ENCODE data around the gene ATE1.
"Not testable (repeated sequence)": the region's sequence is repeated elsewhere in the genome, so short reads cannot be mapped to it uniquely, and the experiment has no call there.

Gene ATE1

GRCh38 chr10:121947343-121948330 is 19.8 kb upstream of the ATE1 start:
- no peak for TF ChIP-seq CTCF (conservative IDR thresholded peaks at IDR 0.05; ENCODE audit: low read depth, low read length)
- H3K4me3 ChIP-seq (ENCODE audit: low read length) = no peak overlapping the region
- no peak for DNase-seq (ENCODE audit: low read depth)

- no peak for TF ChIP-seq CTCF (conservative IDR thresholded peaks at IDR 0.05; ENCODE audit: low read depth, low read length)
- no peak overlapping the region for H3K4me3 ChIP-seq (ENCODE audit: low read length)
- DNase-seq (ENCODE audit: low read depth) = no peak
These were observed 15.1 kb upstream of the ATE1 start for GRCh38 chr10:121942749-121943416.

- DNase-seq (ENCODE audit: low read depth) = no peak
- H3K4me3 ChIP-seq (ENCODE audit: low read length) = no peak overlapping the region
- no peak for TF ChIP-seq CTCF (conservative IDR thresholded peaks at IDR 0.05; ENCODE audit: low read depth, low read length)
These were observed 13.7 kb upstream of the ATE1 start for GRCh38 chr10:121941532-121941931.

GRCh38 chr10:121936295-121936694 is 8.5 kb upstream of the ATE1 start:
- TF ChIP-seq CTCF (conservative IDR thresholded peaks at IDR 0.05; ENCODE audit: low read depth, low read length) = no peak
- H3K4me3 ChIP-seq (ENCODE audit: low read length) = no peak overlapping the region
- DNase-seq (ENCODE audit: low read depth) = no peak

- no peak overlapping the region for H3K4me3 ChIP-seq (ENCODE audit: low read length)
- no peak for DNase-seq (ENCODE audit: low read depth)
- no peak for TF ChIP-seq CTCF (conservative IDR thresholded peaks at IDR 0.05; ENCODE audit: low read depth, low read length)
These were observed 7.9 kb upstream of the ATE1 start for GRCh38 chr10:121935702-121936101.

GRCh38 chr10:121930268-121931085 is 2.6 kb upstream of the ATE1 start:
- DNase-seq (ENCODE audit: low read depth) = not testable (repeated sequence)

GRCh38 chr10:121929585-121930267 is 1.9 kb upstream of the ATE1 start:
- not testable (repeated sequence) for DNase-seq (ENCODE audit: low read depth); H3K4me3 ChIP-seq (ENCODE audit: low read length)

More at GRCh38 chr10:121930268-121931085, 2.6 kb upstream of the ATE1 start:
- not testable (repeated sequence) for H3K4me3 ChIP-seq (ENCODE audit: low read length)

Data from retinal pigment epithelial cell (primary cell).